ENCODE data around the gene ZBED1. TPM values are rescaled to one million over a fixed set of nuclear protein-coding genes. Genes with fewer than 3 reads are reported as not detected.

ZBED1 gene
- total RNA-seq, 6 experiments from 2014 or later = 21.7 to 44.6 (median 36.9) TPM

DNA sequence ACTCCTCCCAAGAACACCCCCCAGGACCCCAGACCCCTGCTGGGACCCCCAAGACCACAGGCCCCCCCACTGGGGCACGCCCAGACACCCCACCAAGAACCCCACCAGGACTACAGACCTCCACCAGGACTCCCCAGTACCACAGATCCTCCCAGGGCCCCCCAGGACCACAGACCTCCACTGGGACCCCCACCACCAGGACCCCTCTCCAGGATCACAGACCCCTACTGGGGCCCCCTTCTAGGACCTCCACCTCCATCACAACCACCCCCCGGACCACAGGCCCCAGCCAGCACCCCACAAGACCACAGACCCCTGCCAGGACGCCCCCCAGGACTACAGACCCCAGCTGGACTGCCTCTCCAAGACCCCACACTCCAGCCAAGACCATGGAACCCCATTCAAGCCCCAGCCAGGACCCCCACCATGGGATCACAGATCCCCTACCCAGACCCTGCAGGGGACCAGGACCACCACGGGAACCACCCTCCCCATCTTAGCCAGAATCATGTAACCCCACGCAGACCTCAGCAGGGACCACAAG, 855 bp upstream of the ZBED1 start:
- Histone ChIP-seq H3K9me3 (no peaks in the 10 kb centered on the region), H3K4me1 (peaks cover 0 to 27% (median 2%) of the 10 kb centered on the region in 4 donors), H3K36me3 (no peaks in the 10 kb centered on the region), H3K27me3 (no peaks in the 10 kb centered on the region), H3K4me3 (no peak overlapping the region), H3K27ac (no peak overlapping the region)
- ATAC-seq = no peak
- no peak for DNase-seq
- TF ChIP-seq, protein P1, sequence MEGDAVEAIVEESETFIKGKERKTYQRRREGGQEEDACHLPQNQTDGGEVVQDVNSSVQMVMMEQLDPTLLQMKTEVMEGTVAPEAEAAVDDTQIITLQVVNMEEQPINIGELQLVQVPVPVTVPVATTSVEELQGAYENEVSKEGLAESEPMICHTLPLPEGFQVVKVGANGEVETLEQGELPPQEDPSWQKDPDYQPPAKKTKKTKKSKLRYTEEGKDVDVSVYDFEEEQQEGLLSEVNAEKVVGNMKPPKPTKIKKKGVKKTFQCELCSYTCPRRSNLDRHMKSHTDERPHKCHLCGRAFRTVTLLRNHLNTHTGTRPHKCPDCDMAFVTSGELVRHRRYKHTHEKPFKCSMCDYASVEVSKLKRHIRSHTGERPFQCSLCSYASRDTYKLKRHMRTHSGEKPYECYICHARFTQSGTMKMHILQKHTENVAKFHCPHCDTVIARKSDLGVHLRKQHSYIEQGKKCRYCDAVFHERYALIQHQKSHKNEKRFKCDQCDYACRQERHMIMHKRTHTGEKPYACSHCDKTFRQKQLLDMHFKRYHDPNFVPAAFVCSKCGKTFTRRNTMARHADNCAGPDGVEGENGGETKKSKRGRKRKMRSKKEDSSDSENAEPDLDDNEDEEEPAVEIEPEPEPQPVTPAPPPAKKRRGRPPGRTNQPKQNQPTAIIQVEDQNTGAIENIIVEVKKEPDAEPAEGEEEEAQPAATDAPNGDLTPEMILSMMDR (IDR thresholded peaks at IDR 0.05) = no peak
- no peak for TF ChIP-seq POLR2A (IDR thresholded peaks at IDR 0.05)
- no CpG with 5 or more reads among the region's 5 CpGs for WGBS (ENCODE audit: insufficient coverage, low coverage, low lambda C conversion rate, missing lambda C conversion rate)
- intact Hi-C loops (cut with DNase I) = no loop called here

DNA sequence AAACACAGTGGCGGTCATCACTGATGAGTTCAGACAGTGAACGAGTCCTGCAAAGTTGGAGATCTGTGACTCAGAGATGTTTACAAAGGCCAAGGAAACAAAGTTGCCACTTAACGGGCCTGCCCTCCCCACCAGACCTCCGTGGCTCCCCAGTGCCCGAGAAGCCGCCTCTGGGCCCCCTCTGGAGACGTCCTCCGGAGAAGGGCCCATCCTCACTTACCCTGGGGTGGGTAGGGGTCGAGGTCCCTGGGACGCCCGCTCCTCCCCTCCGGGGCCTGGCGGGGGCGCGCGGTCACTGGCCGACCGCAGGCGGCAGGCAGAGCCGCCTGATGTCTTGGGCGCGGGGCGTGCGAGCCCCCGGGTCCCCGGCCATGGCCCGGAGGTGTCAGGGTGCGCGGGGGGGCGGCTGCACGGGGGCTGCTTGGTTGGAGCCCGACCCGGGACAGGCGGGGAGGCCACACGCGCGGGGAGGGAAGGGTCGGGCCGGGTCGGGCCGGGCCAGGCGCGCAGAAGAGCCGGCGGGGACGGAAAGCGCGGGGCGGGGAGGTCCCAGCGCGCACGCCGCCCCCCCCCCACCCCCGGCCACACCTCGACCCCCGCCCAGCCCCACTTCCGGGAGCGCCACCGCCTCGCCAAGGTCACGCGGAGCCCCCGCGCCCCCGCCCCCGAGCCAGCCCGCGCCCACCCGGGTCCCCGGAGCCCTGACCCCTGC, 529 bp downstream of the ZBED1 start:
- Histone ChIP-seq H3K27ac (peak overlapping the region; percentile 95 to 97 (median 96)), H3K36me3 (peaks cover 0 to 2% (median 0%) of the 10 kb centered on the region in 4 donors), H3K27me3 (no peaks in the 10 kb centered on the region), H3K9me3 (no peaks in the 10 kb centered on the region), H3K4me3 (peak overlapping the region; percentile 76 to 90 (median 84)), H3K4me1 (peaks cover 0 to 34% (median 2%) of the 10 kb centered on the region in 4 donors)
- WGBS (ENCODE audit: insufficient coverage, low coverage, low lambda C conversion rate, missing lambda C conversion rate) = 3% methylated on average over 5 of the region's 70 CpGs
- DNase-seq (peak; percentile 63 to 66 (median 64)), ATAC-seq (peak; percentile 48 to 57 (median 52))
- no peak for TF ChIP-seq POLR2A (IDR thresholded peaks at IDR 0.05)
- TF ChIP-seq, protein P1 (IDR thresholded peaks at IDR 0.05) = peak; percentile 5 to 35 (median 23)
- intact Hi-C loops (cut with DNase I) = no loop called here

DNA sequence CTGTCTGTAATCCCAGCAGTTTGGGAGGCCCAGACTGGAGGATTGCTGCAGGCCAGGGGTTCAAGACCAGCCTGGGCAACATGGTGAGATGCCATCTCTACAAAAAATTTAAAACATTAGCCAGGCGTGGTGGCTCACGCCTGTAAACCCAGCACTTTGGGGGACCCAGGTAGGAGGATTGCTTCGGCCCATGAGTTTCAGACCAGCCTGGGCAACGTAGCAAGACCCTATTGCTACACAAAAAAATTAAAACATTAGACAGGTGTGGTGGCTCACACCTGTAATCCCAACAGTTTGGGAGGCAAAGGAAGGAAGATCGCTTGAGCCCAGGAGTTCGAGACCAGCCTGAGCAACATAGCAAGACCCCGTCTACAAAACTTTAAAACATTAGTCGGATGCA, 1.3 kb downstream of the ZBED1 start:
- DNase-seq = no peak
- no peak for ATAC-seq
- Histone ChIP-seq H3K4me3 (peak overlapping the region; percentile 76 to 90 (median 84)), H3K36me3 (peaks cover 0 to 2% (median 0%) of the 10 kb centered on the region in 4 donors), H3K4me1 (peaks cover 0 to 34% (median 2%) of the 10 kb centered on the region in 4 donors), H3K9me3 (no peaks in the 10 kb centered on the region), H3K27me3 (no peaks in the 10 kb centered on the region), H3K27ac (peak overlapping the region; percentile 95 to 97 (median 96))
- TF ChIP-seq POLR2A (IDR thresholded peaks at IDR 0.05) = no peak
- TF ChIP-seq, protein P1 (IDR thresholded peaks at IDR 0.05) = no peak
- WGBS (ENCODE audit: insufficient coverage, low coverage, low lambda C conversion rate, missing lambda C conversion rate) = 57% methylated on average over 8 of the region's 8 CpGs
- intact Hi-C loops (cut with DNase I) = no loop called here

DNA sequence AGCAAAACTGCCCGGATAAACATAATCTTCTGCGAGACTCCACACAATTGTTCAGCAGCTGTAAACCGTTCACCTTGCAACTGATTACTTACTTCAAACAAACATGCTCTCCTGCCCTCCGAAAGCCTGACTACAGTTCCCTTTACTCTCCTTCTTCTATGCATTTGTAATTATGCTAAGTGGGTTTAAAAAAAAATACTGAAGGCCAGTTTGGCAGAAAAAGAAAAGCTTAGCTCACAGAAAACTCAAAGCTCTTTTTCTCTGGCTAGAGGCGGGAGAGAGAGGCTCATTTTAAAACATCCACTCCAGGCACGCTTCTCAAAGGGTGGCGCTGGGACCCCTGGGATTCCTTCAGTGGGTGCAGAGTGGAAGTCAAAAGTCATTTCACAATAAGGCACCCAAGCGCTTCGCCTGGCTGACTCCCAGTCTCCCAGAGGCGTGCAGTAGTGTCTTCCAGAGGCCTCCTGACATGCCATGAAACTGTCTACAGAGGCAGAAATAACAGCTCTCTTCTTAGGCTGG, 1.9 kb downstream of the ZBED1 start:
- Histone ChIP-seq H3K9me3 (no peaks in the 10 kb centered on the region), H3K4me1 (peaks cover 0 to 34% (median 2%) of the 10 kb centered on the region in 4 donors), H3K4me3 (peak overlapping the region; percentile 76 to 90 (median 84)), H3K27me3 (no peaks in the 10 kb centered on the region), H3K27ac (peak overlapping the region; percentile 95 to 97 (median 96)), H3K36me3 (peaks cover 0 to 2% (median 0%) of the 10 kb centered on the region in 4 donors)
- intact Hi-C loops (cut with DNase I) = no loop called here
- 9% methylated on average over 8 of the region's 10 CpGs for WGBS (ENCODE audit: insufficient coverage, low coverage, low lambda C conversion rate, missing lambda C conversion rate)
- TF ChIP-seq, protein P1 (IDR thresholded peaks at IDR 0.05) = no peak
- no peak for TF ChIP-seq POLR2A (IDR thresholded peaks at IDR 0.05)
- DNase-seq (peak in 2 of 3 donors; percentile 64 to 66), ATAC-seq (peak; percentile 50 to 64 (median 55))

All from right lobe of liver (tissue), 6 donors.